Suprapubic skin (tissue), 4 donors: ENCODE measurements around the gene PCBP3.

Experiments
- CTCF ChIP-seq, 2 donors: fragments of 200-600 bp in 1 of 2; fragments of 450-650 bp in 1 of 2; sonication (generic) in 1 of 2; IDR thresholded peaks; one replicate each; pipeline ENCODE4 v1.5.1; 2016 to 2019; ENCODE audit warnings: antibody characterized with exemption in 2 of 2, mild to moderate bottlenecking in 1 of 2, moderate library complexity in 1 of 2
- EP300 ChIP-seq: sonication (generic); formaldehyde crosslinking; IDR thresholded peaks from one replicate; pipeline ENCODE4 v1.6.1; 2017; ENCODE audit warnings: antibody characterized with exemption
- POLR2A ChIP-seq, 2 donors: fragments of 450-650 bp; IDR thresholded peaks; one replicate each; pipeline ENCODE4 v1.6.1; 2017; ENCODE audit warnings: antibody characterized with exemption in 2 of 2, mild to moderate bottlenecking in 2 of 2, moderate library complexity in 2 of 2
- POLR2AphosphoS5 ChIP-seq, 3 donors: sonication (generic); formaldehyde crosslinking; IDR thresholded peaks; one replicate each; pipeline ENCODE4 v1.6.1; 2017; ENCODE audit warnings: antibody characterized with exemption in 3 of 3

- TF ChIP-seq CTCF (IDR thresholded peaks at IDR 0.05) (no peak), POLR2AphosphoS5 (IDR thresholded peaks at IDR 0.05) (no peak), POLR2A (IDR thresholded peaks at IDR 0.05) (no peak), EP300 (no peak)
Measured at GRCh38 chr21:45726438-45726837, 82.9 kb downstream of the PCBP3 start.
